ENCODE results near the gene ZNF658. TPM values are rescaled to one million over a fixed set of nuclear protein-coding genes. Genes with fewer than 3 reads are reported as not detected.

Gene ZNF658
- total RNA-seq (2022; extraction: Qiagen RNA extraction), result 1.7 to 2.2 TPM (median 1.9 TPM) in 5 replicates

GRCh38 chr9:66900490-66901131, at the start of gene ZNF658:
TSS of gene ZNF658 (plus strand) at chr9:66900725. CDS start at chr9:66903562, 2,837 bp downstream.

Other genes starting within 250 kb of the ZNF658 start
- not detected in 5 replicates for gene SPATA31A3, start 91.8 kb downstream of the ZNF658 start, total RNA-seq (2022; extraction: Qiagen RNA extraction)

Measured in A549 treated with CORT108297 at 1 μM for 4 hours (cell line).